OCI-LY1 (cell line): Measurements from ENCODE around the gene UCN2.

Source experiments
- H2AFZ ChIP-seq: fragments of 200-600 bp; sonication (generic), shearing (Covaris generic); 2 replicates; pipeline ENCODE4 v1.6.0; 2014; ENCODE audit warnings: antibody characterized with exemption, mild to moderate bottlenecking, low read length
- H3F3A ChIP-seq: fragments of 200-600 bp; sonication (generic), shearing (Covaris generic); 2 replicates; pipeline ENCODE4 v1.6.0; 2014; ENCODE audit warnings: mild to moderate bottlenecking, antibody characterized with exemption, low read length, moderate library complexity; ENCODE audit not compliant: insufficient read depth
- H3K27ac ChIP-seq: fragments of 200-600 bp; sonication (generic); 2 replicates; pipeline ENCODE4 v1.5.1; 2014; ENCODE audit warnings: low read length, mixed run types, mild to moderate bottlenecking, low read depth; ENCODE audit not compliant: poor library complexity, severe bottlenecking
- H3K27me3 ChIP-seq: fragments of 200-600 bp; sonication (generic); 2 replicates; pipeline ENCODE4 v1.6.0; 2014; ENCODE audit warnings: antibody characterized with exemption, mild to moderate bottlenecking, low read length, moderate library complexity; ENCODE audit not compliant: insufficient read depth
- H3K36me3 ChIP-seq: fragments of 200-600 bp; sonication (generic); 2 replicates; pipeline ENCODE4 v1.6.1; 2014; ENCODE audit warnings: mild to moderate bottlenecking, antibody characterized with exemption, low read length, moderate library complexity, mixed read lengths; ENCODE audit not compliant: insufficient read depth
- H3K4me1 ChIP-seq: fragments of 200-600 bp; sonication (generic); 2 replicates; pipeline ENCODE4 v1.5.1; 2014; ENCODE audit warnings: mild to moderate bottlenecking, low read length, moderate library complexity; ENCODE audit not compliant: insufficient read depth, severe bottlenecking
- H3K4me2 ChIP-seq: fragments of 200-600 bp; sonication (generic), shearing (Covaris generic); 2 replicates; pipeline ENCODE4 v1.6.1; 2014; ENCODE audit warnings: low read length
- H3K4me3 ChIP-seq: fragments of 200-600 bp; sonication (generic); 2 replicates; pipeline ENCODE4 v1.5.1; 2014; ENCODE audit warnings: low read length, low read depth, mild to moderate bottlenecking, mixed read lengths; ENCODE audit not compliant: poor library complexity, severe bottlenecking
- H3K79me2 ChIP-seq: fragments of 200-600 bp; shearing (Covaris generic); 2 replicates; pipeline ENCODE4 v1.6.1; 2016; ENCODE audit warnings: mixed run types, low read length, mixed read lengths; ENCODE audit not compliant: insufficient read depth
- H3K9ac ChIP-seq: fragments of 200-600 bp; sonication (generic), shearing (Covaris generic); 2 replicates; pipeline ENCODE4 v1.6.1; 2014; ENCODE audit warnings: mild to moderate bottlenecking, low read length, mixed read lengths
- H3K9me2 ChIP-seq: fragments of 200-600 bp; sonication (generic), shearing (Covaris generic); 2 replicates; pipeline ENCODE4 v1.6.1; 2014; ENCODE audit warnings: low read depth, mild to moderate bottlenecking, low read length, mixed read lengths
- H3K9me3 ChIP-seq: fragments of 200-600 bp; shearing (Covaris generic); 2 replicates; pipeline ENCODE4 v1.6.1; 2014; ENCODE audit warnings: low read length, mixed read lengths
- H4K20me1 ChIP-seq: fragments of 200-600 bp; sonication (generic), shearing (Covaris generic); 2 replicates; pipeline ENCODE4 v1.6.0; 2016; ENCODE audit warnings: mild to moderate bottlenecking, low read length; ENCODE audit not compliant: insufficient read depth
- EZH2 ChIP-seq: fragments of 200-600 bp; sonication (generic), shearing (Covaris generic); IDR thresholded peaks from 2 replicates; pipeline ENCODE4 v1.8.0; 2017; ENCODE audit warnings: borderline replicate concordance, mixed run types, mild to moderate bottlenecking, antibody characterized with exemption, low read length, moderate library complexity, mixed read lengths
- TF ChIP-seq, protein P1 (sequence below): fragments of 200-600 bp; sonication (generic), shearing (Covaris generic); IDR thresholded peaks from 2 replicates; pipeline ENCODE4 v1.5.1; 2017; ENCODE audit warnings: mild to moderate bottlenecking, antibody characterized with exemption, low read length, moderate library complexity, mixed read lengths

Gene UCN2

GRCh38 chr3:48569400-48569799, 5.8 kb upstream of the UCN2 start:
- H3F3A ChIP-seq: no peaks in the 10 kb centered on the region
- H3K27ac ChIP-seq: no peak overlapping the region
- no peaks in the 10 kb centered on the region for H3K9me3 ChIP-seq
- no peak overlapping the region for H3K4me3 ChIP-seq
- no peak overlapping the region for H2AFZ ChIP-seq
- H3K4me2 ChIP-seq: no peak overlapping the region
- H3K9ac ChIP-seq: no peak overlapping the region
- H3K9me2 ChIP-seq: no peaks in the 10 kb centered on the region
- H3K36me3 ChIP-seq: no peaks in the 10 kb centered on the region
- TF ChIP-seq, protein P1, sequence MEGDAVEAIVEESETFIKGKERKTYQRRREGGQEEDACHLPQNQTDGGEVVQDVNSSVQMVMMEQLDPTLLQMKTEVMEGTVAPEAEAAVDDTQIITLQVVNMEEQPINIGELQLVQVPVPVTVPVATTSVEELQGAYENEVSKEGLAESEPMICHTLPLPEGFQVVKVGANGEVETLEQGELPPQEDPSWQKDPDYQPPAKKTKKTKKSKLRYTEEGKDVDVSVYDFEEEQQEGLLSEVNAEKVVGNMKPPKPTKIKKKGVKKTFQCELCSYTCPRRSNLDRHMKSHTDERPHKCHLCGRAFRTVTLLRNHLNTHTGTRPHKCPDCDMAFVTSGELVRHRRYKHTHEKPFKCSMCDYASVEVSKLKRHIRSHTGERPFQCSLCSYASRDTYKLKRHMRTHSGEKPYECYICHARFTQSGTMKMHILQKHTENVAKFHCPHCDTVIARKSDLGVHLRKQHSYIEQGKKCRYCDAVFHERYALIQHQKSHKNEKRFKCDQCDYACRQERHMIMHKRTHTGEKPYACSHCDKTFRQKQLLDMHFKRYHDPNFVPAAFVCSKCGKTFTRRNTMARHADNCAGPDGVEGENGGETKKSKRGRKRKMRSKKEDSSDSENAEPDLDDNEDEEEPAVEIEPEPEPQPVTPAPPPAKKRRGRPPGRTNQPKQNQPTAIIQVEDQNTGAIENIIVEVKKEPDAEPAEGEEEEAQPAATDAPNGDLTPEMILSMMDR: no peak
- TF ChIP-seq EZH2: no peak
- 0 out of 2 replicates have a peak, but pooled peaks cover 6% of the 10 kb centered on the region for H3K27me3 ChIP-seq
- H4K20me1 ChIP-seq: no peaks in the 10 kb centered on the region
- H3K4me1 ChIP-seq: no peaks in the 10 kb centered on the region
- no peaks in the 10 kb centered on the region for H3K79me2 ChIP-seq

- no peak for TF ChIP-seq EZH2
- TF ChIP-seq, protein P1: no peak
- Histone ChIP-seq H4K20me1 (no peaks in the 10 kb centered on the region), H3K27ac (no peak overlapping the region), H2AFZ (no peak overlapping the region), H3K9ac (no peak overlapping the region), H3K27me3 (0 out of 2 replicates have a peak, but pooled peaks cover 6% of the 10 kb centered on the region), H3K4me2 (no peak overlapping the region), H3K4me1 (no peaks in the 10 kb centered on the region), H3K9me2 (no peaks in the 10 kb centered on the region), H3F3A (no peaks in the 10 kb centered on the region), H3K4me3 (no peak overlapping the region), H3K9me3 (no peaks in the 10 kb centered on the region), H3K36me3 (no peaks in the 10 kb centered on the region), H3K79me2 (no peaks in the 10 kb centered on the region)
Measured at GRCh38 chr3:48568476-48568875, 4.9 kb upstream of the UCN2 start.

DNA sequence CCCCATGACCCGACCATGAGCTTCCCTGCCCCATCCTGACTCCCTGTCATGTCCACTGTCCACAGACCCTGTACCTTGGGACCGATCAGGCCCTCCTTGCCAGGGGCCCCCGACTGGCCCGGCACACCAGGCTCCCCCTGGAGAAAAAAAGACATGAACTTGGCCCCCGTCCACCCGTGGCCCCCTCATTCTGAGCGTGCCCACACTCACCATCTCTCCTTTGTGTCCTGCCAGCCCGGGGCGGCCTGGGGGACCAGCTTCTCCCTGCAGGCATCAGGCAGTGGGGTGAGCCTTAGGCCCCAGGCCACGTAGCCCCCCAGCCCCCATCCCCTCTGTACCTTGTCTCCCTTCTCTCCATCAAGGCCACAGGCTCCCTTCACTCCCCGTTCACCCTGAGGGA, 3.9 kb upstream of the UCN2 start:
- Histone ChIP-seq H3K4me1 (no peaks in the 10 kb centered on the region), H3K27ac (no peak overlapping the region), H4K20me1 (no peaks in the 10 kb centered on the region), H3K36me3 (no peaks in the 10 kb centered on the region), H3K9ac (no peak overlapping the region), H3K27me3 (peaks cover 6% of the 10 kb centered on the region; the same call in 1 of the 2 replicates), H2AFZ (no peak overlapping the region), H3K79me2 (no peaks in the 10 kb centered on the region), H3F3A (no peaks in the 10 kb centered on the region), H3K4me2 (no peak overlapping the region), H3K4me3 (no peak overlapping the region), H3K9me2 (no peaks in the 10 kb centered on the region), H3K9me3 (no peaks in the 10 kb centered on the region)
- TF ChIP-seq, protein P1: no peak
- TF ChIP-seq EZH2: no peak
